Measurements from ENCODE around the gene SRBD1.

DNA sequence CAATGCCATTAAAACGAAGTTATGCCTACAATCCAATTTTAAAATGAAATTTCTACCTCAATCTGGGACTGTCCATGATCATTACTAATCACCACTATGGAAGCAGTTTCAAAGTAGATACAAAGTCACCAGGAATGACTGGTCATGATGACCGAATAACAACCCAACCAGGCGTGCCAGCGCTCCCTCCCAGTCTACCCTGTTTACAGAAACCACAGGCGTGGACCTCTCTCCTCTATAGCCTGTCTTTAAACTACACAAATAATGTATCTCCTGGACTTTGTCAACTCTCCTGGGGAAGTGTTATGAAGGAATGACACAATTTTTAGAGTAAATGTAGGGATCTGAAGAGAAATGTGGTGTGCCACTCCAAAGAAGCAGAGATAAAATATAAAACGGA is 150.2 kb downstream of the SRBD1 start:
- TF ChIP-seq, protein P1, sequence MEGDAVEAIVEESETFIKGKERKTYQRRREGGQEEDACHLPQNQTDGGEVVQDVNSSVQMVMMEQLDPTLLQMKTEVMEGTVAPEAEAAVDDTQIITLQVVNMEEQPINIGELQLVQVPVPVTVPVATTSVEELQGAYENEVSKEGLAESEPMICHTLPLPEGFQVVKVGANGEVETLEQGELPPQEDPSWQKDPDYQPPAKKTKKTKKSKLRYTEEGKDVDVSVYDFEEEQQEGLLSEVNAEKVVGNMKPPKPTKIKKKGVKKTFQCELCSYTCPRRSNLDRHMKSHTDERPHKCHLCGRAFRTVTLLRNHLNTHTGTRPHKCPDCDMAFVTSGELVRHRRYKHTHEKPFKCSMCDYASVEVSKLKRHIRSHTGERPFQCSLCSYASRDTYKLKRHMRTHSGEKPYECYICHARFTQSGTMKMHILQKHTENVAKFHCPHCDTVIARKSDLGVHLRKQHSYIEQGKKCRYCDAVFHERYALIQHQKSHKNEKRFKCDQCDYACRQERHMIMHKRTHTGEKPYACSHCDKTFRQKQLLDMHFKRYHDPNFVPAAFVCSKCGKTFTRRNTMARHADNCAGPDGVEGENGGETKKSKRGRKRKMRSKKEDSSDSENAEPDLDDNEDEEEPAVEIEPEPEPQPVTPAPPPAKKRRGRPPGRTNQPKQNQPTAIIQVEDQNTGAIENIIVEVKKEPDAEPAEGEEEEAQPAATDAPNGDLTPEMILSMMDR (IDR thresholded peaks at IDR 0.05) = no peak
- no peak for TF ChIP-seq ZFX (IDR thresholded peaks at IDR 0.05; ENCODE audit: borderline replicate concordance)

Data from 22Rv1 (cell line).